CD14-positive monocyte (primary cell): ENCODE data around the gene STXBP2. TPM values are rescaled to one million over a fixed set of nuclear protein-coding genes. Genes with fewer than 3 reads are reported as not detected.
A peak's percentile ranks its signal among the peaks of the same experiment; 100 is the strongest.

Source experiments
- DNase-seq, 3 donors: peaks; one replicate each; pipeline ENCODE4 v3.0.0-alpha.2; 2011 to 2022
- H2AFZ ChIP-seq: 2 replicates; pipeline ENCODE4 v1.6.0; 2012; ENCODE audit warnings: mild to moderate bottlenecking, low read depth, low read length, inconsistent platforms; ENCODE audit not compliant: insufficient read depth, poor library complexity, severe bottlenecking
- H3K27ac ChIP-seq, 2 donors: 1 replicate in 1 of 2; 2 replicates in 1 of 2; pipeline ENCODE4 v1.5.1; 2012 to 2013; ENCODE audit warnings: low read length in 2 of 2, control low read depth in 1 of 2, inconsistent platforms in 1 of 2, low read depth in 1 of 2, mild to moderate bottlenecking in 1 of 2
- H3K27me3 ChIP-seq, 2 donors: one replicate each; pipeline versions ENCODE4 v1.6.0 to v1.6.1; 2011 to 2013; ENCODE audit warnings: low read length in 2 of 2; ENCODE audit not compliant: control insufficient read depth in 2 of 2, insufficient read depth in 2 of 2
- H3K36me3 ChIP-seq, 2 donors: replicated peaks in 1 of 2; 1 replicate in 1 of 2; 2 replicates in 1 of 2; pipeline versions ENCODE4 v1.5.1 to v1.6.1; 2012 to 2013; ENCODE audit warnings: low read length in 2 of 2, control low read depth in 1 of 2, inconsistent platforms in 1 of 2, mild to moderate bottlenecking in 1 of 2; ENCODE audit not compliant: insufficient read depth in 2 of 2, control insufficient read depth in 1 of 2
- H3K4me1 ChIP-seq, 2 donors: 1 replicate in 1 of 2; 2 replicates in 1 of 2; pipeline versions ENCODE4 v1.5.1 to v1.6.1; 2012 to 2013; ENCODE audit warnings: low read length in 2 of 2, control low read depth in 1 of 2, inconsistent platforms in 1 of 2, mild to moderate bottlenecking in 1 of 2, moderate library complexity in 1 of 2; ENCODE audit not compliant: insufficient read depth in 2 of 2, control insufficient read depth in 1 of 2
- H3K4me2 ChIP-seq: replicated peaks from 2 replicates; pipeline ENCODE3; 2012; ENCODE audit warnings: low read length, moderate library complexity, mild to moderate bottlenecking; ENCODE audit not compliant: poor library complexity, severe bottlenecking; ENCODE audit errors: extremely low read depth
- H3K4me3 ChIP-seq, 3 experiments: fragments of 200-600 bp in 1 of 3; sonication (generic) in 1 of 3; replicated peaks in 1 of 3; 1 replicate in 2 of 3; 2 replicates in 1 of 3; pipeline ENCODE4 v1.5.1; 2011 to 2013; ENCODE audit warnings: low read length in 3 of 3, mild to moderate bottlenecking in 3 of 3, control low read depth in 2 of 3, low read depth in 2 of 3, inconsistent platforms in 1 of 3, moderate library complexity in 1 of 3
- H3K79me2 ChIP-seq: 2 replicates; pipeline ENCODE4 v1.6.0; 2012; ENCODE audit warnings: mild to moderate bottlenecking, control low read depth, inconsistent platforms, low read length, moderate library complexity; ENCODE audit not compliant: insufficient read depth
- H3K9ac ChIP-seq: 2 replicates; pipeline ENCODE4 v1.6.0; 2017; ENCODE audit warnings: low read length, mild to moderate bottlenecking; ENCODE audit not compliant: insufficient read depth, poor library complexity, severe bottlenecking
- H3K9me3 ChIP-seq, 2 donors: replicated peaks in 1 of 2; 1 replicate in 1 of 2; 2 replicates in 1 of 2; pipeline versions ENCODE4 v1.5.1 to v1.6.1; 2012 to 2013; ENCODE audit warnings: low read length in 2 of 2, control low read depth in 1 of 2; ENCODE audit not compliant: control insufficient read depth in 1 of 2, insufficient read depth in 1 of 2
- H4K20me1 ChIP-seq: 2 replicates; pipeline ENCODE4 v1.6.0; 2012; ENCODE audit warnings: mild to moderate bottlenecking, low read length, control low read depth, moderate library complexity; ENCODE audit not compliant: insufficient read depth
- H3K27ac Mint-ChIP-seq, 7 donors: one replicate each; pipeline ENCODE4 v1.8.0; 2020; ENCODE audit warnings: mild to moderate bottlenecking in 7 of 7, mixed read lengths in 7 of 7, moderate library complexity in 6 of 7, inconsistent platforms in 2 of 7
- H3K27me3 Mint-ChIP-seq, 3 donors: one replicate each; pipeline ENCODE4 v1.8.0; 2021 to 2022; ENCODE audit warnings: low read depth in 3 of 3, mild to moderate bottlenecking in 3 of 3, mixed read lengths in 3 of 3, moderate library complexity in 3 of 3, inconsistent platforms in 1 of 3
- H3K36me3 Mint-ChIP-seq, 2 donors: one replicate each; pipeline ENCODE4 v1.8.0; 2020; ENCODE audit warnings: mixed read lengths in 2 of 2, inconsistent platforms in 1 of 2, mild to moderate bottlenecking in 1 of 2
- H3K4me1 Mint-ChIP-seq: one replicate; pipeline ENCODE4 v1.8.0; 2020; ENCODE audit warnings: mild to moderate bottlenecking, mixed read lengths
- H3K4me3 Mint-ChIP-seq, 2 donors: one replicate each; pipeline ENCODE4 v1.8.0; 2020; ENCODE audit warnings: mild to moderate bottlenecking in 2 of 2, mixed read lengths in 2 of 2, moderate library complexity in 1 of 2
- H3K9me3 Mint-ChIP-seq, 7 donors: one replicate each; pipeline ENCODE4 v1.8.0; 2020 to 2022; ENCODE audit warnings: mixed read lengths in 7 of 7, mild to moderate bottlenecking in 6 of 7, moderate library complexity in 6 of 7, inconsistent platforms in 2 of 7
- WGBS: methylation state at CpG from one replicate; pipeline ENCODE4 v1.1.5; 2013; ENCODE audit warnings: missing lambda C conversion rate; ENCODE audit not compliant: insufficient coverage; 5-methylcytosine and 5-hydroxymethylcytosine counted together
- intact Hi-C, 2 donors: fragments of 100-400 bp; cut with micrococcal nuclease; formaldehyde crosslinking; loops; one replicate each; pipeline versions ENCODE4 v1.15.0 to v1.15.1; 2023
- polyA plus RNA-seq, 3 donors: library from polyadenylated mRNA; depleted of rRNA in 1 of 3; unstranded in 2 of 3; stranded (reverse) in 1 of 3; fragments of 300-500 nt in 2 of 3; fragments of >200 nt in 1 of 3; fragmentation: Illumina TruSeq in 2 of 3; gene quantifications; 1 replicate in 2 of 3; 2 replicates in 1 of 3; pipeline ENCODE4 v1.2.3, GENCODE V29; 2012 to 2021
- TF ChIP-seq, protein P1 (sequence below): fragments of 200-600 bp; IDR thresholded peaks from one replicate; pipeline ENCODE4 v1.8.0; 2022; ENCODE audit warnings: antibody characterized with exemption, mild to moderate bottlenecking

Gene STXBP2
- polyA plus RNA-seq, 3 donors: 249 to 846 (median 327) TPM

DNA sequence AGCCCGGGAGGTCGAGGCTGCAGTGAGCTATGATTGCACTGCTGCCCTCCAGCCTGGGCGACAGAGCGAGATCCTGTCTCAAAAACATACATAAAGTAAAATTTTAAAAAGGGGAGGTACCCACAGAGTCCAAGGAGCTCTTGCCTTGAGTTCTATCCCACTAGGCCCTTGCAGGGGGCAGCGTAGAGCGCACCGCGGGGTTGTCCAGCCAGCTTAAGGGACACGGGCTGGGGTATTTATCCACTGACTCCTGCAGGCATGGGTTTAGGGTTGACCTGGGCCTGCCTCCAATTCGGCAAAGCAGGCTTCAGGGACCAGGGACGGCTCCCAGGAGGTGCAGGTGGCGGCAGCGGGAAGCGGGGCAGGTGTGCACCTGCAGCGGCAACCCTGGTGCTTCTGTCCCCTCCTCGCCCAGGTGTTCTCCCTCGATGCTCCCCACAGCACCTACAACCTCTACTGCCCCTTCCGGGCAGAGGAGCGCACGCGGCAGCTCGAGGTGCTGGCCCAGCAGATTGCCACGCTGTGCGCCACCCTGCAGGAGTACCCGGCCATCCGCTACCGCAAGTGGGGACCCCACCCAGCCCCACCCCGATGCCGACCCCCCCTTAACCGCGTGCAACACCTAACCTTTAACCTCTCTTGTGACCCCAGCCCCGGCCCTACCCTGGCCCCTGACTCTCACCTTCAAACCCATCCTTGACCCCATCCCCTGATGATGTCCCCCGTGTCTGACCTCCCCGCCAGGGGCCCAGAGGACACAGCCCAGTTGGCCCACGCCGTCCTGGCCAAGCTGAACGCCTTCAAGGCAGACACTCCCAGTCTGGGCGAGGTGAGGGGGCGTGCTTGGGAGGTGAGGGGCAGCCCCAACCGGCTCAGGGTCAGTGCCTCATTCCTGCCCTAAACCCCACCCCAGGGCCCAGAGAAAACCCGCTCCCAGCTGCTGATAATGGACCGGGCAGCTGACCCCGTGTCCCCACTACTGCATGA, 4.7 kb downstream of the STXBP2 start:
- Mint-ChIP-seq H3K27me3 (peaks cover 0 to 1% (median 0%) of the 10 kb centered on the region in 3 donors), H3K36me3 (peaks cover 48 to 75% of the 10 kb centered on the region in 2 donors), H3K4me1 (peaks cover 67% of the 10 kb centered on the region), H3K27ac (peak overlapping the region in 2 of 7 donors; percentile 35 to 74), H3K9me3 (peaks cover 0 to 2% (median 0%) of the 10 kb centered on the region in 7 donors), H3K4me3 (no peak overlapping the region)
- TF ChIP-seq, protein P1, sequence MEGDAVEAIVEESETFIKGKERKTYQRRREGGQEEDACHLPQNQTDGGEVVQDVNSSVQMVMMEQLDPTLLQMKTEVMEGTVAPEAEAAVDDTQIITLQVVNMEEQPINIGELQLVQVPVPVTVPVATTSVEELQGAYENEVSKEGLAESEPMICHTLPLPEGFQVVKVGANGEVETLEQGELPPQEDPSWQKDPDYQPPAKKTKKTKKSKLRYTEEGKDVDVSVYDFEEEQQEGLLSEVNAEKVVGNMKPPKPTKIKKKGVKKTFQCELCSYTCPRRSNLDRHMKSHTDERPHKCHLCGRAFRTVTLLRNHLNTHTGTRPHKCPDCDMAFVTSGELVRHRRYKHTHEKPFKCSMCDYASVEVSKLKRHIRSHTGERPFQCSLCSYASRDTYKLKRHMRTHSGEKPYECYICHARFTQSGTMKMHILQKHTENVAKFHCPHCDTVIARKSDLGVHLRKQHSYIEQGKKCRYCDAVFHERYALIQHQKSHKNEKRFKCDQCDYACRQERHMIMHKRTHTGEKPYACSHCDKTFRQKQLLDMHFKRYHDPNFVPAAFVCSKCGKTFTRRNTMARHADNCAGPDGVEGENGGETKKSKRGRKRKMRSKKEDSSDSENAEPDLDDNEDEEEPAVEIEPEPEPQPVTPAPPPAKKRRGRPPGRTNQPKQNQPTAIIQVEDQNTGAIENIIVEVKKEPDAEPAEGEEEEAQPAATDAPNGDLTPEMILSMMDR: no peak
- Histone ChIP-seq H3K27me3 (no peaks in the 10 kb centered on the region), H3K4me1 (peaks cover 65 to 80% of the 10 kb centered on the region in 2 donors), H2AFZ (no peak overlapping the region), H3K79me2 (peaks cover 90% of the 10 kb centered on the region), H3K9ac (no peak overlapping the region), H3K36me3 (peaks cover 47 to 67% of the 10 kb centered on the region in 2 donors), H3K4me3 (no peak overlapping the region), H3K4me2 (no peak overlapping the region), H4K20me1 (peaks cover 76% of the 10 kb centered on the region), H3K9me3 (no peaks in the 10 kb centered on the region), H3K27ac (no peak overlapping the region)
- WGBS: 91% methylated on average over 26 of the region's 43 CpGs
- no peak for DNase-seq
- intact Hi-C loops: no loop called here

- H3K36me3 ChIP-seq: peaks cover 55 to 75% of the 10 kb centered on the region in 2 donors
- intact Hi-C loops: no loop called here
- no peak overlapping the region for H3K4me2 ChIP-seq
- no peaks in the 10 kb centered on the region for H3K27me3 ChIP-seq
- no peak for DNase-seq
- TF ChIP-seq, protein P1: no peak
- no peak overlapping the region for H3K4me3 ChIP-seq
- H3K79me2 ChIP-seq: peaks cover 90% of the 10 kb centered on the region
- H3K9ac ChIP-seq: no peak overlapping the region
- no peak overlapping the region for H2AFZ ChIP-seq
- H3K9me3 ChIP-seq: no peaks in the 10 kb centered on the region
- H3K4me3 Mint-ChIP-seq: no peak overlapping the region
- peak overlapping the region in 5 of 7 donors; percentile 35 to 81 (median 58) for H3K27ac Mint-ChIP-seq
- H3K4me1 Mint-ChIP-seq: peaks cover 67% of the 10 kb centered on the region
- H3K4me1 ChIP-seq: peaks cover 70 to 85% of the 10 kb centered on the region in 2 donors
- peak overlapping the region in 1 of 2 donors; percentile 87 for H3K27ac ChIP-seq
- peaks cover 76% of the 10 kb centered on the region for H4K20me1 ChIP-seq
- peaks cover 49 to 82% of the 10 kb centered on the region in 2 donors for H3K36me3 Mint-ChIP-seq
- H3K9me3 Mint-ChIP-seq: peaks cover 0 to 2% (median 0%) of the 10 kb centered on the region in 7 donors
- WGBS: 98% methylated on average over 24 of the region's 27 CpGs
- H3K27me3 Mint-ChIP-seq: peaks cover 0 to 1% (median 0%) of the 10 kb centered on the region in 3 donors
Observed at GRCh38 chr19:7642295-7643030, 5.6 kb downstream of the STXBP2 start.
